ENCODE results near the gene TMEM178B.
"Not testable (repeated sequence)": the region's sequence is repeated elsewhere in the genome, so short reads cannot be mapped to it uniquely, and the experiment has no call there.

TMEM178B gene

DNA sequence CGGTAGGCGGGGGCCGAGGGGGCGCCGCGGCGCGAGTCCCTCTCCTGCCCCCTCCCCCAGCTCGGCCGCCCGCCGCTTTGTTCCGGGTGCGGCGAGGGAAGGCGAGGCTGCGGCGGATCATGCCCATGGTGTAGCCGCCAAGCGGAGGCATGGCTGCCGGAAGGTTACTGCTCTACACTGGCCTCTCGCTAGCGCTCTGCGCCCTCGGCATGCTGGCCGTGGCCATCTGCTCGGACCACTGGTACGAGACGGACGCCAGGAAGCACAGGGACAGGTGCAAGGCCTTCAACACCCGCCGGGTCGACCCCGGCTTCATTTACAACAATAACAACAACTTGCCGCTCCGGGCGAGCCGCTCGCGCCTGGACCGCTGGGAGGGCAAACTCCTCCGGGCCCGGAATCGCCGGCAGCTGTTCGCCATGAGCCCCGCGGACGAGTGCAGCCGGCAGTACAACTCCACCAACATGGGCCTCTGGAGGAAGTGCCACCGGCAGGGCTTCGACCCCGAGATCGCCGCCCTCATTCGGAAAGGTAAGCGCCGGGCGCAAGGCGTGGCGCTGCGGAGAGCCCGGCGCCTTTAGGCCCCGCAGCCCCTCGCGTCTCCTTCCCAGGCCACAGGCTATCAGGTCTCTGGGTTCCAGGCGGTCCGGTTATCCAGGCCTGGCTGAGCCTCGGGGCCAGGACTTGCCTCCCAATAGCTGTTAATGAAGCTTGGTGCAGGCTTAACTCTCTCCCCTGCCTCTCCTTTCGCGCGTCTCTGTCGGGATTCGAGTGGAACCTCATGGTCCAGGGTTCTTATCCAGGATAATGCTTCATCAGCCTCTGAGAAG, 513 bp downstream of the TMEM178B start:
- no peak for DNase-seq

DNA sequence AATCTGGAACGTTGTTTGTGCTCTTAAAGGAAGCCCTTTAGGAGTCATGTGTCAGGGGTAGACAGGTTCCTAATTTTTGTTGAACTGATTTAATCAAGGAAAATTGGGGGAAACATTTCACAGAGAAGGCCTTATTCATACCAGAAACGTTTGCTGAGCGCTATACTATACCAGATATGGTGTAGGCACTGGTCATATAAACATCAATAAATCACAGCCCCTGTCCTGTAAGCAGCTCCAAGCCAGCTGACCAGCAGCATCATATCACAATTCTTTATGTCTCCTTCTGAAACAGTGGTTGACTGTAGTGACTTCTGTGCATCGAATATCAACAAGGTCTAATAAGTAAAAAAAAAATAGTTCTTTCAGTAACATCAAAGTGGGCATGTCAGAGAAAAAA, 1.1 kb downstream of the TMEM178B start:
- no peak for DNase-seq

DNA sequence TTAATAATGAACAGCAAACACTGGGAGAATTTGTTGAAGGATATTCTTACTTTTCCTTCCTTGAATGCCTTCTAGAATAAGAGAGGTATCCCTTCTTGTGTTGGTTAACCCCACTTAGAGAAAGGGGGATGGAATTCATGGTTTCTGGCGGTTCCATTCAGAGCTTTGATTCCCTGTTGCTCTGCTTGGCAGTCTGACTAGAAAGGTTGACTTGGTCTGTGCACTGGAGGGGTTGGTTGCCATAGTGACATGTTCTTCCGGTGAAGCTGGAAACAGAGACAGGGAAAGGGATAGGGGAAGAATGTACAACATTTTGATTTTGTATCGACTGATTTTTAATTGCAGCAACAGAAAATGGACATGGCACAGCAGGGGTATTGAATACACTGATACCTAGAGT, 2.5 kb downstream of the TMEM178B start:
- DNase-seq: no peak

GRCh38 chr7:141079219-141079618, 5.4 kb downstream of the TMEM178B start:
- DNase-seq: no peak

GRCh38 chr7:141089490-141089889, 15.6 kb downstream of the TMEM178B start:
- DNase-seq: not testable (repeated sequence)

GRCh38 chr7:141094336-141095070, 20.6 kb downstream of the TMEM178B start:
- DNase-seq: no peak

- peak in 1 of 2 experiments; percentile 9 for DNase-seq
Measured at GRCh38 chr7:141097430-141097829, 23.6 kb downstream of the TMEM178B start.

DNA sequence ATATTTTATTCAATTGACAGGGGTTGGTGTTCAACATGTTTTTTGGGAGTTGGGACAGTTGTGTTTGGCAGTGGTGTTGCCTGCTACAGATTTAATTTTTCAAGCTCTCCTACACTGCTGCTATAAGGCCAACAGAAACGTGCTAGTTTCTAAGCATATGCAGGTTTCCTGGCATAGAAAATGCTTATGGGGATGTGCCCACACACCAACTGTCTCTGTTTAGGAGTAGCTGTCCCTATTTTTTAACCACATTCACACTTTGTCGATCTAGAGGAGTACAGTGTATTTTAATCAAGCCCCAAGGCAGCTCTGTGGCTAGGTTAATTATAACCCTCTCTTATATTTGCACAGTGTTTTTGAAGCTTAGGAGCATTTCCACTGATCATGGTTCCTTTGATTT, 28.6 kb downstream of the TMEM178B start:
- no peak for DNase-seq

- no peak for DNase-seq
Measured at GRCh38 chr7:141103847-141104429, 30.1 kb downstream of the TMEM178B start.

DNA sequence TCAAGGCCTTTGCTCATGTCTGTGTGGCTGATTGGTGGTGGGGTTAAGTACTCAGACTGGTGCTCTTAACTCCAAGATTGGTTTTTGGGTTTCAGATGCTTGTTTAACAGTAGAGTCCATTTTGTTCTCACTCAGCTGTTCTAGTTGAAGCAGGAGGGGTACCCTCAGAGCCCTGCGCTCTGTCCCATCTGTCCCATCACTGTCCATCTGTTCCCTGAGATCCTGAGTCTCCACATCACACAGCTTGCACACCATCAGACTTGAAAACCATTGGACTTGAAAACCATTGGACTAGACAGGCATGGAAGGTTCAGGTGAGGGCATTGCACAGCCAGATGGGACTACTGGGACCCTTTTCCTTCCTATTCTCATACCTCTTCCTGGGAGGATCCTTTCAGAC, 39.3 kb downstream of the TMEM178B start:
- DNase-seq: no peak

- no peak for DNase-seq
Measured at GRCh38 chr7:141114029-141114664, 40.3 kb downstream of the TMEM178B start.

- no peak for DNase-seq
Measured at GRCh38 chr7:141115965-141116364, 42.1 kb downstream of the TMEM178B start.

- DNase-seq: not testable (repeated sequence)
Measured at GRCh38 chr7:141116661-141117060, 42.8 kb downstream of the TMEM178B start.

GRCh38 chr7:141118767-141119166, 44.9 kb downstream of the TMEM178B start:
- no peak for DNase-seq

DNA sequence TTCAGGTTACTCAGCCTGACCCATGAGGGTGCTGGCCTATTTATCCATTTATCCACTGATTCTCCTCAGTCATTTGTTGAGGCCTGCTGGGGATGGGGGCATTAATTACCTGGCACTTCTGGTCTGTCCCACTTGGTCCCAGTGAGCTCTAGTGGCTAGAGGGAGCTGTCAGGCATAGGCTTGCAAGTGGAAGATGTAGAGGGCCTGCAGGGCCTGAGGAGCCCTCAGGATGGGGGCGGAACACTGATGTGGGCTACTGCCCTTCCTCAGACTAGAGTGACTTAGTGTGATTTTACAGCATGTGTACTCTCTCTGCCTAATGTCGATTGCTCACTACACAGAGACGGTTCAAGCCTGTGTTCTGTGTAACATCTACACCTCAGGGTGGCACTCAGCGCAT, 45.3 kb downstream of the TMEM178B start:
- DNase-seq: no peak

DNA sequence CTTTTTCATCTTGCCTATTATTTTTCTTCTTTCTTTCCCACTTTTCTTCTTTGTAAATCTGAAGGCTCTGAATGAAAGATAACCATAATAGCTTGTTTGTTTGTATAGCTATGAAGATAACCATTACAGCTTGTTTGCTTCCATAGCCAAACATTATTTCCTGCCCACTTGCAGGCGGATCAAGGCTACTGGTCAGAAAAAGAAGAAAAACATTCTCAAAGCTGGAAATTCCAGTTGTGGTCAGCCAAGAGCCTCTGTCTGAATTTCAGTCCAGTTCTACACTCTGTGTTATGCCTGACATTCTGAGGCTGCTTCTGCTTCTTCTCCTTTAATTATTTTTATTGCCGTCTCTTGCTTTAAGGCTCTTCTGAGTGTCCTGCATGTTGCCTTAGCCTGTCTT, 48.9 kb downstream of the TMEM178B start:
- DNase-seq: no peak

DNA sequence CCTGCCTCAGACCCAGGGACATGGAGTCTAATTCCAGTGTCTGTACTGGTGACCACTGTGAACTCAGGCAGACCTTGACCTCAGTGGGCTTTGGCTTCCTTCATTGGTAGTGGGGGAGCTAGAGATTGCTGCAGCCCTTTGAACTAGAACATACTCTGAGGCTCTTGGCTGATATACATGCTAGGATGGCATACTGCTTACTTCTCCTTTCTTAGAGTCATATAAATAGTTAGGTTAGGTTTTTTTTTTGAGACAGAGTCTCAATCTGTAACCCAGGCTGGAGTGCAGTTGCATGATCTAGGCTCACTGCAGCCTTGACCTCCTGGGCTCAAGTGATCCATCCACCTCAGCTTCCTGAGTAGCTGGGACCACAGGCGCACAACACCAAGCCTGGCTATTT, 49.7 kb downstream of the TMEM178B start:
- no peak for DNase-seq

- DNase-seq: no peak
Measured at GRCh38 chr7:141126107-141126506, 52.2 kb downstream of the TMEM178B start.

GRCh38 chr7:141128506-141128905, 54.6 kb downstream of the TMEM178B start:
- no peak for DNase-seq

- no peak for DNase-seq
Measured at GRCh38 chr7:141128931-141129330, 55.1 kb downstream of the TMEM178B start.

- DNase-seq: no peak
Measured at GRCh38 chr7:141132671-141133070, 58.8 kb downstream of the TMEM178B start.

GRCh38 chr7:141133646-141134045, 59.8 kb downstream of the TMEM178B start:
- DNase-seq: no peak

GRCh38 chr7:141142058-141142457, 68.2 kb downstream of the TMEM178B start:
- DNase-seq: no peak

All from Kasumi-1 (cell line).